B cell (primary cell): ENCODE data around the gene MARK2. TPM values are rescaled to one million over a fixed set of nuclear protein-coding genes. Genes with fewer than 3 reads are reported as not detected.

Experiments used
- ATAC-seq: fragments of 200-7000 bp; cut with Tn5 transposase; one replicate; pipeline ENCODE4 v1.10.0; 2021; ENCODE audit warnings: low read depth, mild to moderate bottlenecking, moderate number of reproducible peaks, moderate library complexity
- CTCF ChIA-PET: fragments of 350-600 bp; sonication (Branson Sonifier 250); formaldehyde crosslinking; loops from one replicate; lab custom pipeline; 2021; ENCODE audit warnings: antibody characterized with exemption, inconsistent platforms; lab: Charles Lee
- POLR2A ChIA-PET: fragments of 350-600 bp; sonication (Branson Sonifier 250); formaldehyde crosslinking; loops from one replicate; lab custom pipeline; 2021; ENCODE audit warnings: antibody characterized with exemption; lab: Charles Lee
- DNase-seq: peaks from one replicate; pipeline ENCODE4 v3.0.0; 2013
- H2AFZ ChIP-seq: 2 replicates; pipeline ENCODE4 v1.6.1; 2012; ENCODE audit warnings: mild to moderate bottlenecking, low read depth, low read length; ENCODE audit not compliant: insufficient read depth, poor library complexity, severe bottlenecking
- H3K27ac ChIP-seq, 2 donors: 1 replicate in 1 of 2; 2 replicates in 1 of 2; pipeline ENCODE4 v1.5.1; 2012 to 2013; ENCODE audit warnings: low read length in 2 of 2, mild to moderate bottlenecking in 2 of 2, moderate library complexity in 1 of 2
- H3K27me3 ChIP-seq, 4 experiments: fragments of 200-600 bp in 1 of 4; sonication (generic) in 1 of 4; replicated peaks in 1 of 4; 1 replicate in 2 of 4; 2 replicates in 2 of 4; pipeline versions ENCODE4 v1.6.1 to v1.7.0; 2013 to 2016; ENCODE audit warnings: low read length in 3 of 4, mild to moderate bottlenecking in 2 of 4, mixed read lengths in 1 of 4, moderate library complexity in 1 of 4; ENCODE audit not compliant: insufficient read depth in 4 of 4, control insufficient read depth in 3 of 4; ENCODE audit errors: control extremely low read depth in 1 of 4
- H3K36me3 ChIP-seq, 2 experiments: replicated peaks in 1 of 2; 1 replicate in 1 of 2; 2 replicates in 1 of 2; pipeline versions ENCODE4 v1.6.1 to v1.7.1; 2013; ENCODE audit warnings: low read length in 1 of 2; ENCODE audit not compliant: insufficient read depth in 2 of 2, control insufficient read depth in 1 of 2; ENCODE audit errors: control extremely low read depth in 1 of 2, extremely low read depth in 1 of 2
- H3K4me1 ChIP-seq, 2 donors: fragments of 200-600 bp in 1 of 2; sonication (generic) in 1 of 2; 1 replicate in 1 of 2; 2 replicates in 1 of 2; pipeline versions ENCODE4 v1.5.1 to v1.6.1; 2013 to 2017; ENCODE audit warnings: low read length in 2 of 2; ENCODE audit not compliant: control insufficient read depth in 2 of 2, insufficient read depth in 2 of 2
- H3K4me2 ChIP-seq: replicated peaks from 2 replicates; pipeline ENCODE3; 2012; ENCODE audit warnings: mild to moderate bottlenecking, low read depth, low read length; ENCODE audit not compliant: poor library complexity, severe bottlenecking
- H3K4me3 ChIP-seq, 5 experiments: fragments of 200-600 bp in 1 of 5; sonication (generic) in 1 of 5; 1 replicate in 3 of 5; 2 replicates in 2 of 5; pipeline versions ENCODE4 v1.5.1 to v1.7.0; 2011 to 2016; ENCODE audit warnings: low read length in 4 of 5, mild to moderate bottlenecking in 4 of 5, low read depth in 2 of 5, control low read depth in 1 of 5, moderate library complexity in 1 of 5; ENCODE audit not compliant: insufficient read depth in 1 of 5; ENCODE audit errors: control extremely low read depth in 1 of 5, extremely low read depth in 1 of 5
- H3K79me2 ChIP-seq: fragments of 200-600 bp; sonication (generic); one replicate; pipeline ENCODE4 v1.6.0; 2016; ENCODE audit warnings: low read length; ENCODE audit not compliant: control insufficient read depth, insufficient read depth
- H3K9ac ChIP-seq: fragments of 200-600 bp; sonication (generic); 2 replicates; pipeline ENCODE4 v1.6.1; 2017; ENCODE audit warnings: mild to moderate bottlenecking, low read length, moderate library complexity
- H3K9me3 ChIP-seq, 3 donors: one replicate each; pipeline versions ENCODE4 v1.6.1 to v1.7.1; 2013; ENCODE audit warnings: low read length in 2 of 3; ENCODE audit not compliant: control insufficient read depth in 2 of 3, insufficient read depth in 1 of 3; ENCODE audit errors: control extremely low read depth in 1 of 3
- H4K20me1 ChIP-seq: 2 replicates; pipeline ENCODE4 v1.6.0; 2012; ENCODE audit warnings: mild to moderate bottlenecking, low read length; ENCODE audit not compliant: insufficient read depth, control insufficient read depth, poor library complexity, severe bottlenecking
- H3K27ac Mint-ChIP-seq: one replicate; pipeline ENCODE4 v1.8.0; 2021; ENCODE audit warnings: mixed read lengths
- H3K27me3 Mint-ChIP-seq: one replicate; pipeline ENCODE4 v1.8.0; 2021; ENCODE audit warnings: mixed read lengths
- H3K4me1 Mint-ChIP-seq: one replicate; pipeline ENCODE4 v1.8.0; 2021; ENCODE audit warnings: mixed read lengths
- H3K4me3 Mint-ChIP-seq: one replicate; pipeline ENCODE4 v1.8.0; 2021; ENCODE audit warnings: mixed read lengths
- H3K9me3 Mint-ChIP-seq: one replicate; pipeline ENCODE4 v1.8.0; 2022; ENCODE audit warnings: mixed read lengths; ENCODE audit not compliant: insufficient read depth
- EZH2 ChIP-seq: IDR thresholded peaks from 2 replicates; pipeline ENCODE4 v1.6.1; 2012; ENCODE audit warnings: borderline replicate concordance, low read depth, mild to moderate bottlenecking, moderate library complexity, low read length; ENCODE audit not compliant: insufficient read depth, poor library complexity, severe bottlenecking
- WGBS: methylation state at CpG from one replicate; pipeline ENCODE4 v1.1.5; 2013; ENCODE audit warnings: missing lambda C conversion rate; ENCODE audit not compliant: insufficient coverage; 5-methylcytosine and 5-hydroxymethylcytosine counted together
- intact Hi-C: fragments of 100-400 bp; cut with micrococcal nuclease; formaldehyde crosslinking; loops from one replicate; pipeline ENCODE4 v1.10.0; 2022
- polyA plus RNA-seq: library from polyadenylated mRNA; depleted of rRNA; stranded (reverse); fragments of >200 nt; gene quantifications from 2 replicates; pipeline ENCODE4 v1.2.3, GENCODE V29; 2012
- total RNA-seq, 2 donors: library from RNA; stranded (reverse); fragments of 120-200 nt in 1 of 2; gene quantifications; 1 replicate in 1 of 2; 2 replicates in 1 of 2; pipeline versions ENCODE4 v1.2.3 to v1.2.4, GENCODE V29; 2013 to 2022
- TF ChIP-seq, protein P1 (sequence below): fragments of 200-600 bp; IDR thresholded peaks from one replicate; pipeline ENCODE4 v1.8.0; 2022; ENCODE audit warnings: antibody characterized with exemption, mild to moderate bottlenecking

The MARK2 gene
- total and polyA plus RNA-seq, 2 donors (not counting 1 experiment from before 2014, with no cell fraction given): 47.2 to 58.1 TPM

GRCh38 chr11:63871962-63872799 lies 33.3 kb downstream of the MARK2 start:
- no peaks in the 10 kb centered on the region for H3K27me3 ChIP-seq
- ChIA-PET CTCF (interaction anchor here (0.8 to 1.7 kb wide), 2 partner anchors 12 to 16 kb away, joined by 3 to 5 read pairs; no protein-coding TSS in a partner anchor), POLR2A (no interaction called here)
- H3K4me1 Mint-ChIP-seq: peaks cover 59% of the 10 kb centered on the region
- H3K36me3 ChIP-seq: peaks cover 0 to 34% of the 10 kb centered on the region in 2 experiments
- no peaks in the 10 kb centered on the region for H3K9me3 ChIP-seq
- no peak overlapping the region for H2AFZ ChIP-seq
- H3K4me1 ChIP-seq: peaks cover 40 to 49% of the 10 kb centered on the region in 2 donors
- peaks cover 99% of the 10 kb centered on the region for H4K20me1 ChIP-seq
- no peaks in the 10 kb centered on the region for H3K27me3 Mint-ChIP-seq
- 56% methylated on average over 4 of the region's 11 CpGs for WGBS
- ATAC-seq: peak; percentile 80
- no peak overlapping the region for H3K9ac ChIP-seq
- peak overlapping the region; percentile 50 for H3K27ac Mint-ChIP-seq
- peak overlapping the region; percentile 36 for H3K4me2 ChIP-seq
- no peak overlapping the region for H3K4me3 ChIP-seq
- intact Hi-C loops: no loop called here
- H3K27ac ChIP-seq: no peak overlapping the region
- DNase-seq: peak; percentile 33
- H3K79me2 ChIP-seq: peaks cover 99% of the 10 kb centered on the region
- no peaks in the 10 kb centered on the region for H3K9me3 Mint-ChIP-seq
- TF ChIP-seq EZH2: no peak
- TF ChIP-seq, protein P1, sequence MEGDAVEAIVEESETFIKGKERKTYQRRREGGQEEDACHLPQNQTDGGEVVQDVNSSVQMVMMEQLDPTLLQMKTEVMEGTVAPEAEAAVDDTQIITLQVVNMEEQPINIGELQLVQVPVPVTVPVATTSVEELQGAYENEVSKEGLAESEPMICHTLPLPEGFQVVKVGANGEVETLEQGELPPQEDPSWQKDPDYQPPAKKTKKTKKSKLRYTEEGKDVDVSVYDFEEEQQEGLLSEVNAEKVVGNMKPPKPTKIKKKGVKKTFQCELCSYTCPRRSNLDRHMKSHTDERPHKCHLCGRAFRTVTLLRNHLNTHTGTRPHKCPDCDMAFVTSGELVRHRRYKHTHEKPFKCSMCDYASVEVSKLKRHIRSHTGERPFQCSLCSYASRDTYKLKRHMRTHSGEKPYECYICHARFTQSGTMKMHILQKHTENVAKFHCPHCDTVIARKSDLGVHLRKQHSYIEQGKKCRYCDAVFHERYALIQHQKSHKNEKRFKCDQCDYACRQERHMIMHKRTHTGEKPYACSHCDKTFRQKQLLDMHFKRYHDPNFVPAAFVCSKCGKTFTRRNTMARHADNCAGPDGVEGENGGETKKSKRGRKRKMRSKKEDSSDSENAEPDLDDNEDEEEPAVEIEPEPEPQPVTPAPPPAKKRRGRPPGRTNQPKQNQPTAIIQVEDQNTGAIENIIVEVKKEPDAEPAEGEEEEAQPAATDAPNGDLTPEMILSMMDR: no peak
- no peak overlapping the region for H3K4me3 Mint-ChIP-seq

GRCh38 chr11:63872800-63873197 lies 33.9 kb downstream of the MARK2 start:
- DNase-seq (no peak), ATAC-seq (no peak)
- ChIA-PET CTCF (interaction anchor here (0.8 to 1.7 kb wide), 2 partner anchors 11 to 36 kb away, joined by 3 to 5 read pairs; no protein-coding TSS in a partner anchor), POLR2A (interaction anchor here (0.6 kb wide), 1 partner anchor 941 kb away, joined by 3 read pairs; no protein-coding TSS in a partner anchor)
- Histone ChIP-seq H3K79me2 (peaks cover 99% of the 10 kb centered on the region), H4K20me1 (peaks cover 99% of the 10 kb centered on the region), H2AFZ (no peak overlapping the region), H3K9me3 (no peaks in the 10 kb centered on the region), H3K27me3 (no peaks in the 10 kb centered on the region), H3K36me3 (peaks cover 0 to 29% of the 10 kb centered on the region in 2 experiments), H3K4me3 (no peak overlapping the region), H3K27ac (no peak overlapping the region), H3K4me1 (peaks cover 40 to 49% of the 10 kb centered on the region in 2 donors), H3K4me2 (no peak overlapping the region), H3K9ac (no peak overlapping the region)
- Mint-ChIP-seq H3K27ac (no peak overlapping the region), H3K27me3 (no peaks in the 10 kb centered on the region), H3K4me3 (no peak overlapping the region), H3K4me1 (peaks cover 57% of the 10 kb centered on the region), H3K9me3 (no peaks in the 10 kb centered on the region)
- WGBS: 95% methylated on average over 4 of the region's 5 CpGs
- intact Hi-C loops: no loop called here
- TF ChIP-seq, protein P1: no peak
- no peak for TF ChIP-seq EZH2
